ENCODE data around the gene KRTAP12-3.

DNA sequence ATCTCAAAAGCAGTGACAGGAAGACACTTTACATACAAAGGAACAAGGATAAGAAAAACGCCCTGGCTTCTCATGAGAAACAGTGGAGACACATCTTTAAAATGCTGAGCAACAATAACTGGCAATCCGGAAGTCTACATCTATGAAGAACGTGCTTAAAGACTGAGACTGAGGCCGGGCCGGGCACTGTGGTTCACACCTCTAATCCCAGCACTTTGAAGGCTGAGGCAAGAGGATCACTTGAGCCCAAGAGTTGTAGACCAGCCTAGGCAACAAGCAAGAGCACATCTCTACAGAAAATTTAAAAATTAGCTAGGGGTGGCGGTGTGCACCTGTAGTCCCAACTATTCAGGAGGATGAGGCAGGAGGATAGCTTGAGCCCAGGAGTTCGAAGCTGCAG, 26.3 kb downstream of the KRTAP12-3 start:
- TF ChIP-seq, protein P1, sequence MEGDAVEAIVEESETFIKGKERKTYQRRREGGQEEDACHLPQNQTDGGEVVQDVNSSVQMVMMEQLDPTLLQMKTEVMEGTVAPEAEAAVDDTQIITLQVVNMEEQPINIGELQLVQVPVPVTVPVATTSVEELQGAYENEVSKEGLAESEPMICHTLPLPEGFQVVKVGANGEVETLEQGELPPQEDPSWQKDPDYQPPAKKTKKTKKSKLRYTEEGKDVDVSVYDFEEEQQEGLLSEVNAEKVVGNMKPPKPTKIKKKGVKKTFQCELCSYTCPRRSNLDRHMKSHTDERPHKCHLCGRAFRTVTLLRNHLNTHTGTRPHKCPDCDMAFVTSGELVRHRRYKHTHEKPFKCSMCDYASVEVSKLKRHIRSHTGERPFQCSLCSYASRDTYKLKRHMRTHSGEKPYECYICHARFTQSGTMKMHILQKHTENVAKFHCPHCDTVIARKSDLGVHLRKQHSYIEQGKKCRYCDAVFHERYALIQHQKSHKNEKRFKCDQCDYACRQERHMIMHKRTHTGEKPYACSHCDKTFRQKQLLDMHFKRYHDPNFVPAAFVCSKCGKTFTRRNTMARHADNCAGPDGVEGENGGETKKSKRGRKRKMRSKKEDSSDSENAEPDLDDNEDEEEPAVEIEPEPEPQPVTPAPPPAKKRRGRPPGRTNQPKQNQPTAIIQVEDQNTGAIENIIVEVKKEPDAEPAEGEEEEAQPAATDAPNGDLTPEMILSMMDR (IDR thresholded peaks at IDR 0.05), result no peak
- TF ChIP-seq POLR2A (IDR thresholded peaks at IDR 0.05), result no peak
- TF ChIP-seq EP300 (IDR thresholded peaks at IDR 0.05), result no peak
